NCI-H1930 (cell line): ENCODE data around the gene ATP8B2.
"Not testable (repeated sequence)": the region's sequence is repeated elsewhere in the genome, so short reads cannot be mapped to it uniquely, and the experiment has no call there.

ENCODE experiments used
- DNase-seq, 2 experiments: peaks; one replicate each; lab custom pipeline; 2025; lab: John Stamatoyannopoulos, UW

The ATP8B2 gene

DNA sequence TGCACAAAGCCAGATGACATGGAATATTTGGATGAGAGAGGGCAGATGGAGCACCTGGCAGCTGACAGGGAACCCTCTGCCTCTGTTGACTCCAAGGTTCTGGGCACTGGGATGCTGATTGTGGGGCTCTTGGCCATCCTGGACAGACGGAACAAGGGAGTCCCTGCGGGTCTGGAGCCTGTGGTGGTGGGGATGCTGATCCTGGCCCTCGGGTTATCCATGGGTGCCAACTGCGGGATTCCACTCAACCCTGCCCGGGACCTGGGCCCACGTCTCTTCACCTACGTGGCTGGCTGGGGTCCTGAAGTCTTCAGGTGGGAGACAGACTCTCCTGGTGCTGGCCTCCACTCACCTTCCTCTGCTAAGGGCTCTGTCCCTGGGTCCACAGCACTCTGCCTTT lies 1.8 kb upstream of the ATP8B2 start:
- DNase-seq: no peak

DNA sequence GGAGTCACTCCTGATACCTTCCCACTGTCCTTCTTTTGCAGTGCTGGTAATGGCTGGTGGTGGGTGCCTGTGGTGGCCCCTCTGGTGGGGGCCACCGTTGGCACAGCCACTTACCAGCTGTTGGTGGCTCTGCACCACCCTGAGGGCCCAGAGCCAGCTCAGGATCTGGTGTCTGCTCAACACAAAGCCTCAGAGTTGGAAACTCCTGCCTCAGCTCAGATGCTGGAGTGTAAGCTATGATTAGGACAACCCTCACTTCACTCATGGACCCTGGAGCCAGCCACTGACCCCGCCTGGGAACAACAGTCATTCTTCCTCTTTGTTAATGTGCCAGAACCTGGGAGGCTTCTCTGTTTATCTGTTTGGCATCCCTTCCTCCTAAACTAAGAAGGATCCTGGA lies 1.1 kb upstream of the ATP8B2 start:
- no peak for DNase-seq

DNA sequence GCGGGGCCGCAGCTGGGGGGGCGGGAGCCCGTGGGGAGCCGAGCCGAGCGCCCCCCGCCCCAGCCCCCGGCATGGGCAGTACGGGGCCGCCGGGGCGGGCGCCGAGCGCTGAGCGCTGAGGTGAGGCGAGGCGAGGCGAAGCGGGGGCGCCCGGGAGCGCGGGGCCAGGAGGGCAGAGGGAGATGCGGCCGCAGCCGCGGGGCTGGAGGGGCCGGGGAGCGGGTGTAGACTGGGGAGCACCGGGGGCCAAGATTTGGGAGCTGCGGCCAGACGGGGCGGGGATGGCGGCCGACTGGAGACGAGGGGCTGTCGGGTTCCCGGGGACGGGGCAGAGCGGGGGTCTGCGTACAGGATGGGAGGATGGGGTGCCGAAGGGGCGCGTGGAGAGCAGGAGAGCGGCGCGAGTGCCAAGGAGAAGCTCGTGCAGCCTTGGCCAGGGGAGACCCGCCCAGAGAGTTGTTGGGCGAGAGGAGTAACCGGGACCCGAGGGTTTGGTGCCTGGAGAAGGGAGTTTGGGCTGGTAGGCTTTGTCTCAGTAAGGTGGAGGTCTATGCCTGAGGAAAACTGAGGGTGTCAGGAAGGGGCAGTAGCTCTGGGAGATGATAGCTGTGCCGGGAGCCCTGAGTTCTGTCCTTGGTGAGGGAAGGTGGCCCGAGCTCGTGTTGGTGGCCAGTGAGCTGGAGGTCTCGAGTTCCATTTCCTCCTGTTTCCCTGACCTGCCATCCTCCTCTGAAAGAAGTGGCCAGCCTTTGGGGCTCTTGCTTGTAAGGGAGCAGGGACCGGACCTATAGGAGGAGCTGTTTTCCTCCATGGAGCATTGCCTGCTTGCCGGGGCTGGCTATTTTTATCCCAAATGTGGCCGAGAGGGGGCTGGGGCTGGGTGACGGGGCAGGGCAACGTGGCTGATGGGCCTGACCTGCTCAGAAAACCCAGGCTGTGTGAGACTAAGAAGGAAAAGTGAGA lies 539 bp downstream of the ATP8B2 start:
- peak; percentile 47 to 65 for DNase-seq

DNA sequence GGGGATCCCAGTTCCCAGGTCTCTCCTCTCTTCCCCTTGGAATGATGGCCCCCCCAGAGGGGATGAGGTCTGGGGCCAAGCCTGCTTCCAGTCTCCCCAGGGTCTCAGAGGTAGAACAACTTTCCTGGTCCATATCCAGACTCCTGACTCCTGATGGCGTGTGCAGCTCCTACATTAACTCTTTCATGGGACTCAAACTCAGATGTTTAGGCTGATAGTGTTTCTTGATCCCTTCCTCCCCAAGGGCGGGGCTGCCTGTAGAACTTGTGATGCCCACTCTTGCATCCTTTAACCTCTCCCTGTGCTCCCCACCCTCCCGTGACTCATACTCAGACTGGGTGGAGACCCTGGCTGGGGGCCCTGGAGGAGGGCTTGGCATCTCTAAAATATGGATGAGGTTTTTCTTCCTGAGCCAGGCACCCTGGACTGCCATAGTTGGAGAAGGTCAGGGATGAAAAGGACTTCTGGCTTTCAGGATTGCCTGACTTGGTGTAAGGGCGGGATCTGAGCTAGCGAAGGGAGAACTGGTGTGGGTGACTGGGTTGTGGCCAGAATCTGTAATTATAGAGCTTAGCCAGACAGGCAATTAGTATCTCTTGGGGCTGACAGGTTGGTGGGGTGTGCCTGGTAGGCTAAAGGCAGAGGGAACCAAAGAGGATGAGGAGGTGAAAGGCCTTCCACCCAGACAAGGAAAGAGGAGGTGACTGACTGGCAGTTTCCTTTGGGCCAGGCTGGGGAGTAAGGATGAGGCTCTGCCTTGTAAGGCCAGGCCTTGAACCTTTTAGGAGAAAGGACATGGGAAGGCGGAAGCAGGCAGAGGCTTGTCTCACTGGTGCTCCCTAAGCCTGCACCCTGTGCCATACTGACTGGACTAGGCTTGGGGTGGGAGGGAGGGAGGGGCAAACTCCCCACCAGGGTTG lies 1.5 kb downstream of the ATP8B2 start:
- DNase-seq: no peak

DNA sequence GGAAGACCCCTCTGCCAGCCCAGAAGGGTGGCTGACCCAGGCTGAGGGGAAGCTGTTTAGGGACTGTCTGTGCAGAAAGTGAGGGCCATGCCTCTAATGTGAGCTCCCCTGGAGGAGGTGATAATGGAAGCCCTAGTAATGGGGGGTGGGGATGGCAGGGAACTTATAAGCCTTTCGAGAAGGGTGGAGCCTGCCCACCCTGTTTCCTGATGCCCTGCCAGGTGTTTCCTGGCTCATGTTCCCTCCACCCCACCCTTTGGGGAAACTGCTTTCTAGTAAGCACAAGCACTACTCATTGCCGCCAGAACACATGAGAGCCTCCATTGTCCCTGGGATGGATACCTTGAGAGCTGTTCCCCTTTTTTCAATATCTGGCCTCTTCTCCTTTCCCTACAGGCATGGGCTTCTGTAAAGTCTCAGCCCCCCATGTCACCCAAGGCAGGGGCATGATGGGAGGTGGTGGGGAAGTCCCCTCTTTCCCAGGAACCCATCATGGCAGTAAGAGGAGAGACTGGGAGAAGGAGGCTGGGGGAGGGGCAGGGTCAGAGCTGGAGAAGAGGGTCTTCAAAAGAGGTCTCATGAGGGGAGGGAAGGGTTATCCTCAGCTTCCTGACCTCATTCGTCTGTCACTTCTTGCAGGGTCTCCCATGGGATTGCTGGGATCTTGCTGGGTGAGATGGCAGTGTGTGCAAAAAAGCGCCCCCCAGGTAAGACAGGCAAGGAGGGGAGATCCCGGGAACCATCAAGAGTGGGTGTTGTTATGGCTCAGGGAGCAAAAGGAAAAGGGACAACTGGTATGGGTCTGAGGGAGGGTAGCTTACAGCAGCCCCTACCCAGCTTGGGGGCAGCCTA lies 2.4 kb downstream of the ATP8B2 start:
- no peak for DNase-seq

DNA sequence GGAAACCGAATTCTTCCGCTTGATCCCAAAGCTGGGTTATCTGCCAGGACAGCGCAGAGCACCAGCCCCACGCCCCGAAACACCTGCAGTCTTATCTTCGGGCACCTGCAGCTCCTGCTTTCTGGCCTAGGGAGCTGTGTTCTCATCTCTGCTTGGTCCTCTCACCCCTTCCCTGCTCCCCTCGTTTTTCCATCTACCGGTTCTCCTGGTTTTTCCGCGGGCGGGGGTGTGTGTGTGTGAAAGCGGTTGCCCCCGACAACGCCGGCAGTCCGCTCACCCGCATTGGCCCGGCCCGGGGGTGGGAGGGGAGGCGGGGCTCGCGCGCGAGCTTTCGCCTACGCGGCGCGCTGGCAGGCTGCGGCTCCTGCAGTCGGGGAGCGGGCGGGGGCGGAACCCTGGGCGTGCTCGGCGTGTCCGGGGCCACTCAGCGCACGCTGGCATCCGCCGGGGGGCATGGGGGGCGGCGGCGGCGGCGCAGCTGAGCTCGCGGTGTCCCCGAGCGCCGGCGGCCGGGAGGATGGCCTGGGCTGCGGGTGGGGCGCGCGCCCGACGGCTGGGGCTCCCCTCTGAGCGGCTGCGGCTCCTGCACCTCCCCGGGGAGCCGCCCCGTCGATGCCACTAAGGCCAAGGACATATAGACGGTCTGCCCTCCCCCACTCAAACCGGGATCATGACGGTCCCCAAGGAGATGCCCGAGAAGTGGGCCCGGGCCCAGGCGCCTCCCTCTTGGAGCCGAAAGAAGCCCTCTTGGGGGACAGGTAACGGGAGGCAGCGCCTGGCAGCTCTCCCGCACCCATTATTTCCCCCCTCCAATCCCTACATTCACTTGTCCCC lies 3.2 kb downstream of the ATP8B2 start:
- peak; percentile 46 to 47 for DNase-seq

DNA sequence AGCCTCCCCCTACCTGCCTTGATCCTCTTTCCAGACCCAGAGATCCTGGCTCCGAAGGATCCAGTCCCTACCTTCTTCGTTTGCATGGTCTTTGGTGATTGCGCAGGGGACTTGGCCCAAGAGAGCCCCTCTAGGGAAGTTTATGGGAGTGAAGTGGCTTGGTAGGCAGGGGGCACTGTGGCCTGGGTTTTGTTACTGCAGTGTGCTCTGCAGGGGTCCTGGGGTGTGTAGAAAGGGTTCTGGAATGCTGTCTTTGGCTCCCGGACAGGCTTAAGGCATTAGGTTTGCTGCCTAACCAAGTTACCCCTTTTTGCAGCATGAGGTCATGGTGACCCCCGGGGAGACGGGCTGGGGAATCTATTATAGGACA lies 3.8 kb downstream of the ATP8B2 start:
- DNase-seq: no peak

DNA sequence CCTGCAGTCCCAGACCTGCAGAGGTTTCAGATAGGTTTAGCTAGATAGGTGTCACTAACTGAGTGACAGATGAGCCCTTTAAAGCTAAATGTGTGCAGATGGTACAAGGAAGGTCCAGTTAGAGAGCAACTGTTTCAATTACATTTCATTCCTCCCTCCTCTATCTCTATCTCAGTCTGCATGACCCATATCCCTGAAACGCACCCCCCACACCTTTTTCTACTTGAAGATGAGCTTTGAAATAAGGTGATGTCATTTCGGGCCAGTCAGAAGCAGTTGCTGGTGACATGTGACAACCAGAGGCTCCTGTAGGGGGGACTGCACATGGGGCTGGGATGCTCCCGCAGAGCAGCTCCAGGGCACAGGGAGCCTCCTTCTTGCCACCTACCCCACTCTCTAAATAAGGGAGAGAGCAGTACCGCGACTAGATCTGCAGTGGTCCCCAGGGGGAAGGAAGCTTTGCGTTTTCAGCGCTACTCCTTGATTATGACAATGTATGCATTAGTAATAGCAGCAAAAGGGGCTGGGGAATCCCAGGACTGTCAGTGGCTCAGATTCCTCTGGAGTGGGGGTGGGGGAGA lies 4.3 kb downstream of the ATP8B2 start:
- DNase-seq: no peak

DNA sequence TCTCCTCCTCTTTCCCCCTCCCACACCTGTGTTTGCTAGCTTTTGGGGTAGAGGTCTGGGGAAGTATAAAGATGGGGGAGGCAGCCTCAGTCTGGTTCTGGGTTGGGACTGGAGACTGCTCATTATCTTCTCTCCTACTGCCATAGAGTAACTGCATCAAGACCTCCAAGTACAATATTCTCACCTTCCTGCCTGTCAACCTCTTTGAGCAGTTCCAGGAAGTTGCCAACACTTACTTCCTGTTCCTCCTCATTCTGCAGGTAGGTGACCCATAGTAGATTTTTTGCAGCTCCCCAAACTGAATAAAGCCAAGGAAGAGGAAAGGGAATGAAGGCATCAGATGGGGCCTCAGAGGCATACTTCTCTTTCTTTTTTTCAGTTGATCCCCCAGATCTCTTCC lies 5.3 kb downstream of the ATP8B2 start:
- no peak for DNase-seq

DNA sequence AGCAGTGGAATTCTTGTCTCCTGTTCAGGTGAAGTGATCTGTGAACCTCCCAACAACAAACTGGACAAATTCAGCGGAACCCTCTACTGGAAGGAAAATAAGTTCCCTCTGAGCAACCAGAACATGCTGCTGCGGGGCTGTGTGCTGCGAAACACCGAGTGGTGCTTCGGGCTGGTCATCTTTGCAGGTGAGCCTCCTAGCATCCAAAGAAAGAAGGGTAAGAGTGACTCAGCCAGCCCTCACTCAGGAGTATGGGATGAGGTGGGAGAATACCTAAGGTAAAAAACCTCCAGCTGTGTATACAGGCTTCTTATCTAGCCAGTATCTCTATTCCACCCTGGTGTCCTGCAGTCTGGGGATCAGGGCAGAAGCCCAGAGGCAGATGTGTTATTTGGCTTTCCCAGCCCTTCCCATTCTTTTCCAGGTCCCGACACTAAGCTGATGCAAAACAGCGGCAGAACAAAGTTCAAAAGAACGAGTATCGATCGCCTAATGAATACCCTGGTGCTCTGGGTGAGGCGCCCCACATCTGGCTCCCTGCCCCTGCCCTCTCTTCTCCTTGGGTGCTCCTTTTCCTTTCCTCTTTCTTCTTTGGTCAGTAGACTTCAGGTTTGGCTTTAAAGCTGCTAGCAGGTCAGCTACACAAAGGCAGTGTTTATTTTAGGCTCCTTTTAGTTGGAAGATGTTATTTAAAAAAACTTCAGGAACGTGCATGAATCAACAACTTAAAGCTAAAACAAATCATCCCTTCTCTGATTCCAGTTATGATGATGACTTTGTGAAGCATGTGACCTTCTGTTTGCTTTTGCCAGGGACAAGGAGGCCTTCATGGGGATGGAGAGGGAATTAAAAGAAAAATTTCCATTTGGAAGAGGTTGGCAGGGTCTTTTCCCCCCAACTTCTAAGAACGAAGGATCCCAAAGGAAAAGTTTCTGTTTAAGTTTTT lies 9.0 kb downstream of the ATP8B2 start:
- no peak for DNase-seq

DNA sequence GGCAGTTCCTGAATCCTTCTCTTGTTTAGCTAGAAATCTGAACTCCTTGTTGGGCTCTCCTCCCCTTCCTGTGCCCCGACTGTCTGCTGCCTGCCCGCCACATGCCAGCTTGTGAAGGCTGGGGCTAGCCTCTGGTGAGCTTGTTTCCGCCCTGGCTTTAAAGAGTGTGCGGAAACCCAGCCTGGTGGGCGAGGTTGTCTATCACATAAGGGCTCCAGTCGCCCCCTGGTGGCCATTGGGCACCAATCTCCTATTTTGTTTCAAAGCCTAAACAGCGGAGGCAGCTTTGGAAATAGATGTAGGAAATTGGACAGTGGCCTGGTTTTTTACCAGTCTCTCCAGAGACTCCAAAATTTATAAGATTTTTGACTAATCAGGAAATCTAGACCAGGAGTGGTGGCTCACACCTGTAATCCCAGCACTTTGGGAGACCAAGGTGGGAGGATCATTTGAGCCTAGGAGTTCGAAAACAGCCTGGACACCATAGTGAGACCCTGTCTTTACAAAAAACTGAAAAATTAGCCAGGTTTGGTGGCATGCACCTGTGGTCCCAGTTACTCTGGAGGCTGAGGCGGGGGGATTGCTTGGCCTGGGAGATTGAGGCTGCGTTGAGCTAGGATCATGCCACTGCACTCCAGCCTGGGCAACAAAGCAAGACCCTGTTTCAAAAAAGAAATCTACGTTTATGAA lies 9.8 kb downstream of the ATP8B2 start:
- peak; percentile 50 to 70 for DNase-seq

DNA sequence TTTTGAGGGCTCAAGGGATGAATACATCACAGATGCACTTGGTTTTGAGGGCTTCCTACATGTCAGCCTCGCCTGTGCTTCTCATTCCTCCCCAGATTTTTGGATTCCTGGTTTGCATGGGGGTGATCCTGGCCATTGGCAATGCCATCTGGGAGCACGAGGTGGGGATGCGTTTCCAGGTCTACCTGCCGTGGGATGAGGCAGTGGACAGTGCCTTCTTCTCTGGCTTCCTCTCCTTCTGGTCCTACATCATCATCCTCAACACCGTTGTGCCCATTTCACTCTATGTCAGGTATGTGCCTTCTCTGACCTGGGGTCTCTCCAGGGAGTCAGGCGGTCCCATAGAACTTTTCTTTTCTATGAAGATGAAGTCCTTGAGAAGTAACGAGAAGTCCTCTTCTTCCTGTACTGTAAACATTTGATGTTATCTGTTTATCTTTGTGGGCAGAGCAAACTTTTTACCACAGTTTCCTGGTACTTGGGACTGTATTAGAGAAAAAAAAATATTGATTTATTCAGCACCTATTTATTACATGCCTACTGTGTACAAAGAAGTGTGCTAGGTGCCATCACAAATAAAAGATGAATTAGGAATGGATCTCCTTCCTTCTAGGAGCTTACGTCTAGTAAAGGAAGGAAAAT lies 12.0 kb downstream of the ATP8B2 start:
- DNase-seq: no peak

DNA sequence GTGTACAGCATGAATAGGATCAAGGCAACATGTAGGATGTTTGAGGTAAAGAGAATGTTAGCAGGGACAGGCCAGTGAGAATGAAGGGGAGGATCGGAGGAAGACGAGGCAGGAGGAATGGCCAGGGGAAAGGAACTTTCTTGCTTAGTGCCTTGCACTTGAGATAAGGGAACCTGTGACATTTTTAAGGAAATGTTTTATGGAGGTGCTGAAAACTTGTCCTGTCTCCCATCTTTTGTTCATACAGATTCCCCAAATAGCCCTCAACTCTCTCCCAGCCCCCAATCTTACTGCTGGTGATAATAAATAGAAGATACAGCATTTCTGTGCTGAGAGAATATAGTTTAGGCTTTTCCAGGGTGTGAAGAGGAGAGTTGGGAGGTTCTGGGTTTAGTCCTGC lies 13.6 kb downstream of the ATP8B2 start:
- DNase-seq: no peak

DNA sequence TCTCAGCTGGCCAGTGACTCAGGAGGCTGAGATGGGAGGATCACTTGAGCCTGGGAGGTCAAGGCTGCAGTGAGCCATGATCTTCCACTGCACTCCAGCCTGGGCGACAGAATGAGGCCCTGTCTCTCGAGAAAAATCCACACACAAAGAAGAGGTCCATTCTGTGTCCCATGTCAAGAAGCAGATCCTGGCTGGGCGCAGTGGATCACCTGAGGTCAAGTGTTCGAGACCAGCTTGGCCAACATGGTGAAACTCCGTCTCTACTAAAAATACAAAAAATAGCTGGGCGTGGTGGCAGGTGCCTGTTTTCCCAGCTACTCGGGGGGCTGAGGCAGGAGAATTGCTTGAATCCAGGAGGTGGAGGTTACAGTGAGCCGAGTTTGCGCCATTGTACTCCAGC lies 16.0 kb downstream of the ATP8B2 start:
- not testable (repeated sequence) for DNase-seq

DNA sequence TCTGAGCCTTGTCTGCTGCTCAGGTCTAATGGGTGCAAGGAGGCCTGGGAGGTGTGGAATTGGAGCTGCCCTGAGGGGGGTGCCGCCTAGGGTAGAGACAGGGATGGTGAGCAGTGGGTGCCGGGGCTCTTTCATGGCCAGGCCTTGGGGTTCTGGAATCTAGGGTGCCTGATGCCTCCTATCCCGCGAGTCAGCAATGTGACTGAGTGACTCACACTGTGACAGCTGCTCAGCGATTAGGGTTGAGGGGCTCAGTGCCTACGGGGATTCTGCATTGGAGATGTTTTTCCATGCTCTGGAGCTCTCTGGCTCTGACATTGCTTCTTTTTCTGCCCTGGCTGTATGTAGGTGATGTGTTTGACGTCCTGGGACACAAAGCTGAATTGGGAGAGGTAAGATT lies 16.8 kb downstream of the ATP8B2 start:
- no peak for DNase-seq

DNA sequence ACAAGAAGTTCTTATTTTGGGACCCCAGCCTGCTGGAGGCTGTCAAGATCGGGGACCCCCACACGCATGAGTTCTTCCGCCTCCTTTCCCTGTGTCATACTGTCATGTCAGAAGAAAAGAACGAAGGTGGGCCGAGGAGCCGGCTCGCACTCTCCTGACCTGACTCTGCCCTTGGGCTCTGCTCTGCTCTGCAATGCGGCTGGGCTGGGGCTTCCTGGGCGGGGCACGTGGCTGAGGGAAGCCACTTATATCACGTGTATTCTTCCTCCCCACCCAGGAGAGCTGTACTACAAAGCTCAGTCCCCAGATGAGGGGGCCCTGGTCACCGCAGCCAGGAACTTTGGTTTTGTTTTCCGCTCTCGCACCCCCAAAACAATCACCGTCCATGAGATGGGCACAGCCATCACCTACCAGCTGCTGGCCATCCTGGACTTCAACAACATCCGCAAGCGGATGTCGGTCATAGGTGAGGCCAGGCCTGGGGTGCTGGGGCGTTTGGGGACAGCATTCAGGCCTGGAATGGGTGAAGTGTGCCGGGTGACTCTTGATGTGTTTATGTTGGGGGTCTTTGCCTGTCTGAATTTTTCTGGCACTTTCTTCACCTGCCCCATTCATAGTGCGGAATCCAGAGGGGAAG lies 17.6 kb downstream of the ATP8B2 start:
- no peak for DNase-seq

DNA sequence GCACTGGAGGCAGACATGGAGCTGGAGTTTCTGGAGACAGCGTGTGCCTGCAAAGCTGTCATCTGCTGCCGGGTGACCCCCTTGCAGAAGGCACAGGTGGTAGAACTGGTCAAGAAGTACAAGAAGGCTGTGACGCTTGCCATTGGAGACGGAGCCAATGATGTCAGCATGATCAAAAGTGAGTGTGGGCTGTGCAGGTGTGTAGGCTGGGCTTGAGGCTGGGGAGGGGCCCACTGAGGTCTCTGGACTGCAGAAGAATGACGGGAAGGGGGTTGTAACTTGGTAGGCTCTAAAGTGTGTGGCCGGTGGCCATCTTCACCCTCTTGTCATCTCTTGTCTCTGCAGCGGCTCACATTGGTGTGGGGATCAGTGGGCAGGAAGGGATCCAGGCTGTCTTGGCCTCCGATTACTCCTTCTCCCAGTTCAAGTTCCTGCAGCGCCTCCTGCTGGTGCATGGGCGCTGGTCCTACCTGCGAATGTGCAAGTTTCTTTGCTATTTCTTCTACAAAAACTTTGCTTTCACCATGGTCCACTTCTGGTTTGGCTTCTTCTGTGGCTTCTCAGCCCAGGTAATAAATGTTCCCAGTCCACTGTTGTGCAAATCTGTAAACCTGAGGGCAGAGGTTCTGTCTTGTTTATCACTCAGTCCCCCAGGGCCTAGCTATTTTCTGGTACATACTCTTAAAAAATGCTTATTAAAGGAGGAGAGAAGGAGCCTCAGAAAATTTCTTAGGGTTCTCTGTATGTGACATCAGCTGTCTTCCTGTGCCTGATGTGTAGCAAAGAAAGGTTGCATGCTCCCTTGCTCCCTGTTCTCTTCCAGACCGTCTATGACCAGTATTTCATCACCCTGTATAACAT lies 19.9 kb downstream of the ATP8B2 start:
- peak in 1 of 2 experiments; percentile 10 for DNase-seq
